ENCODE data around the gene ZNF771.

GRCh38 chr16:30421010-30421409 is 13.6 kb downstream of the ZNF771 start:
- TF ChIP-seq, protein P1, sequence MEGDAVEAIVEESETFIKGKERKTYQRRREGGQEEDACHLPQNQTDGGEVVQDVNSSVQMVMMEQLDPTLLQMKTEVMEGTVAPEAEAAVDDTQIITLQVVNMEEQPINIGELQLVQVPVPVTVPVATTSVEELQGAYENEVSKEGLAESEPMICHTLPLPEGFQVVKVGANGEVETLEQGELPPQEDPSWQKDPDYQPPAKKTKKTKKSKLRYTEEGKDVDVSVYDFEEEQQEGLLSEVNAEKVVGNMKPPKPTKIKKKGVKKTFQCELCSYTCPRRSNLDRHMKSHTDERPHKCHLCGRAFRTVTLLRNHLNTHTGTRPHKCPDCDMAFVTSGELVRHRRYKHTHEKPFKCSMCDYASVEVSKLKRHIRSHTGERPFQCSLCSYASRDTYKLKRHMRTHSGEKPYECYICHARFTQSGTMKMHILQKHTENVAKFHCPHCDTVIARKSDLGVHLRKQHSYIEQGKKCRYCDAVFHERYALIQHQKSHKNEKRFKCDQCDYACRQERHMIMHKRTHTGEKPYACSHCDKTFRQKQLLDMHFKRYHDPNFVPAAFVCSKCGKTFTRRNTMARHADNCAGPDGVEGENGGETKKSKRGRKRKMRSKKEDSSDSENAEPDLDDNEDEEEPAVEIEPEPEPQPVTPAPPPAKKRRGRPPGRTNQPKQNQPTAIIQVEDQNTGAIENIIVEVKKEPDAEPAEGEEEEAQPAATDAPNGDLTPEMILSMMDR (conservative IDR thresholded peaks at IDR 0.05) = no peak
- no peak for TF ChIP-seq EZH2 (IDR thresholded peaks at IDR 0.05; ENCODE audit: low read depth)

Measured in PC-9 (cell line).